K562 (cell line): ENCODE measurements around the gene PTPN12. TPM values are rescaled to one million over a fixed set of nuclear protein-coding genes. Genes with fewer than 3 reads are reported as not detected.

Experiments
- ATAC-seq: fragments of 200-7000 bp; cut with Tn5 transposase; 3 replicates; pipeline ENCODE4 v1.9.1; 2020; ENCODE audit warnings: moderate library complexity
- BruUV-seq: library from RNA; stranded (reverse); fragments of 400-500 nt; replicated peaks from 2 replicates; lab custom pipeline; 2021; lab: Mats Ljungman, UMichigan
- CTCF ChIA-PET: fragments of 300-600 bp; formaldehyde crosslinking; extraction: SDS; loops from one replicate; lab custom pipeline; 2021; ENCODE audit warnings: low intra/inter-chr PET ratio; lab: Yijun Ruan, JAX
- POLR2A ChIA-PET: fragments of 300-600, 350-650 bp; sonication (Branson Sonifier 250); formaldehyde crosslinking; extraction: SDS; loops from one replicate; lab custom pipeline; 2021; ENCODE audit warnings: antibody characterized with exemption, inconsistent platforms; lab: Yijun Ruan, JAX
- DNase-seq, 4 experiments: peaks; one replicate each; pipeline versions ENCODE4 v3.0.0 to v3.0.0-alpha.2; 2011 to 2018; ENCODE audit warnings: low spot score in 3 of 4, mixed read lengths in 3 of 4; ENCODE audit errors: extremely low read depth in 1 of 4
- FAIRE-seq: peaks from 2 replicates; lab custom pipeline; 2011; peaks lifted over from hg19 to GRCh38; lab: Jason Lieb, UNC
- H2AFZ ChIP-seq: 2 replicates; pipeline ENCODE4 v1.6.0; 2011; ENCODE audit warnings: low read depth, low read length, control low read depth, inconsistent platforms
- H3K27ac ChIP-seq: fragments of 200-600 bp; 3 replicates; pipeline ENCODE4 v1.8.0; 2011; ENCODE audit warnings: low read depth, mild to moderate bottlenecking, control low read depth, inconsistent platforms, low read length, moderate library complexity, mixed read lengths; ENCODE audit errors: extremely low read depth
- H3K27me3 ChIP-seq, 2 experiments: fragments of 300-600 bp in 1 of 2; 2 replicates in 1 of 2; 3 replicates in 1 of 2; pipeline versions ENCODE4 v1.6.0 to v1.8.0; 2011; ENCODE audit warnings: inconsistent platforms in 2 of 2, low read length in 2 of 2, mild to moderate bottlenecking in 1 of 2, mixed read lengths in 1 of 2, moderate library complexity in 1 of 2; ENCODE audit not compliant: control insufficient read depth in 2 of 2, insufficient read depth in 2 of 2
- H3K36me3 ChIP-seq: fragments of 300-600 bp; 3 replicates; pipeline ENCODE4 v1.8.0; 2011; ENCODE audit warnings: mild to moderate bottlenecking, low read length, inconsistent platforms; ENCODE audit not compliant: control insufficient read depth, insufficient read depth
- H3K4me1 ChIP-seq, 2 experiments: fragments of 200-600 bp in 1 of 2; replicated peaks in 1 of 2; 2 replicates in 1 of 2; 3 replicates in 1 of 2; pipeline versions ENCODE4 v1.5.1 to v1.8.0; 2011; ENCODE audit warnings: inconsistent platforms in 2 of 2, low read length in 2 of 2, mild to moderate bottlenecking in 1 of 2, mixed read lengths in 1 of 2, moderate library complexity in 1 of 2; ENCODE audit not compliant: control insufficient read depth in 2 of 2, insufficient read depth in 2 of 2
- H3K4me2 ChIP-seq: 2 replicates; pipeline ENCODE4 v1.6.1; 2011; ENCODE audit warnings: low read length, control low read depth, inconsistent platforms, mixed read lengths; ENCODE audit not compliant: insufficient read depth
- H3K4me3 ChIP-seq: fragments of 200-600 bp; sonication (generic), shearing (Covaris generic); 2 replicates; pipeline ENCODE4 v1.5.1; 2016; ENCODE audit warnings: control low read depth, inconsistent platforms
- H3K79me2 ChIP-seq: fragments of 200-600 bp; 3 replicates; pipeline ENCODE4 v1.8.0; 2011; ENCODE audit warnings: low read length, inconsistent platforms; ENCODE audit not compliant: control insufficient read depth, insufficient read depth
- H3K9ac ChIP-seq, 2 experiments: 2 replicates each; pipeline versions ENCODE4 v1.6.0 to v1.6.1; 2011; ENCODE audit warnings: low read depth in 2 of 2, low read length in 2 of 2, control low read depth in 1 of 2, inconsistent platforms in 1 of 2, mild to moderate bottlenecking in 1 of 2, mixed read lengths in 1 of 2; ENCODE audit not compliant: insufficient read depth in 1 of 2
- H3K9me1 ChIP-seq: one replicate; pipeline ENCODE4 v1.6.0; 2011; ENCODE audit warnings: inconsistent platforms, mild to moderate bottlenecking, low read length, moderate library complexity; ENCODE audit not compliant: control insufficient read depth, insufficient read depth
- H3K9me3 ChIP-seq: replicated peaks from 2 replicates; pipeline ENCODE4 v1.5.1; 2011; ENCODE audit warnings: low read depth, low read length, inconsistent platforms; ENCODE audit not compliant: control insufficient read depth, insufficient read depth
- H4K20me1 ChIP-seq: replicated peaks from 2 replicates; pipeline ENCODE4 v1.6.1; 2011; ENCODE audit warnings: low read length, inconsistent platforms, mixed read lengths; ENCODE audit not compliant: control insufficient read depth, insufficient read depth
- CBX8 ChIP-seq: fragments of 200-600 bp; sonication (generic); IDR thresholded peaks from 2 replicates; pipeline ENCODE4 v1.6.1; 2012; ENCODE audit warnings: borderline replicate concordance, mixed run types, low read depth, mild to moderate bottlenecking, moderate library complexity, mixed read lengths, low read length, control low read depth, inconsistent platforms; ENCODE audit not compliant: poor library complexity, severe bottlenecking; ENCODE audit errors: extremely low read depth
- CEBPB ChIP-seq: fragments of 450-650 bp; IDR thresholded peaks from 2 replicates; pipeline ENCODE4 v1.6.1; 2016; ENCODE audit warnings: missing genetic modification characterization, missing compliant biosample characterization
- HDAC1 ChIP-seq, 2 experiments: fragments of 450-650 bp; IDR thresholded peaks; 2 replicates each; pipeline ENCODE4 v1.6.1; 2016 to 2017; ENCODE audit warnings: inconsistent platforms in 1 of 2, mild to moderate bottlenecking in 1 of 2, moderate library complexity in 1 of 2
- HNRNPLL ChIP-seq: fragments of 200-400 bp; formaldehyde crosslinking; IDR thresholded peaks from 2 replicates; pipeline ENCODE4 v1.6.1; 2017; ENCODE audit warnings: low read length, low read depth, mild to moderate bottlenecking; ENCODE audit not compliant: poor library complexity, severe bottlenecking
- IFI16 ChIP-seq: fragments of 250-450 bp; sonication (Bioruptor Pico); IDR thresholded peaks from 2 replicates; pipeline ENCODE4 v2.1.2; 2022; ENCODE audit warnings: mild to moderate bottlenecking, inconsistent platforms
- MYNN ChIP-seq, 2 experiments: sonication (generic); formaldehyde crosslinking in 1 of 2; IDR thresholded peaks; 2 replicates each; pipeline versions ENCODE4 v1.5.0 to v1.6.1; 2016 to 2020; ENCODE audit warnings: antibody characterized with exemption in 1 of 2, missing genetic modification reagents in 1 of 2
- POLR3A ChIP-seq: IDR thresholded peaks from 2 replicates; pipeline ENCODE4 v1.6.1; 2011; ENCODE audit warnings: borderline replicate concordance, mild to moderate bottlenecking, moderate library complexity; ENCODE audit not compliant: insufficient read length, insufficient read depth; ENCODE audit errors: extremely low read depth
- RBBP5 ChIP-seq: fragments of 200-600 bp; sonication (generic); IDR thresholded peaks from 2 replicates; pipeline ENCODE4 v1.6.1; 2012; ENCODE audit warnings: borderline replicate concordance, mild to moderate bottlenecking, low read length, control low read depth, inconsistent platforms; ENCODE audit not compliant: insufficient read depth, poor library complexity, severe bottlenecking
- SIN3B ChIP-seq: fragments of 450-650 bp; IDR thresholded peaks from 2 replicates; pipeline ENCODE4 v1.6.1; 2017; ENCODE audit warnings: low read depth, mild to moderate bottlenecking, moderate library complexity
- SRSF3 ChIP-seq: fragments of 200-400 bp; formaldehyde crosslinking; IDR thresholded peaks from 2 replicates; pipeline ENCODE4 v1.6.1; 2016; ENCODE audit warnings: mild to moderate bottlenecking, low read length, moderate library complexity; ENCODE audit not compliant: insufficient read depth
- TAF9B ChIP-seq: fragments of 450-650 bp; IDR thresholded peaks from 2 replicates; pipeline ENCODE4 v1.6.1; 2018; ENCODE audit warnings: mild to moderate bottlenecking; ENCODE audit not compliant: partially characterized antibody
- ZNF695 ChIP-seq: fragments of 450-650 bp; formaldehyde crosslinking; IDR thresholded peaks from 2 replicates; pipeline ENCODE4 v1.4.0; 2020; ENCODE audit warnings: mild to moderate bottlenecking, moderate library complexity
- WGBS: fragments of 100-300 bp; shearing (Covaris generic); methylation state at CpG from one replicate; pipeline ENCODE4 v1.1.6; 2016; ENCODE audit warnings: low coverage, mixed read lengths; ENCODE audit not compliant: insufficient coverage; ENCODE audit errors: missing lambda C conversion rate; 5-methylcytosine and 5-hydroxymethylcytosine counted together
- in situ Hi-C: fragments of 300-500 bp; cut with MboI; formaldehyde crosslinking; loops from 4 replicates; pipeline ENCODE4 v1.15.0; 2018; ENCODE audit warnings: inconsistent platforms, mixed read lengths
- intact Hi-C: fragments of 100-400 bp; cut with micrococcal nuclease; formaldehyde crosslinking; loops from 2 replicates; pipeline ENCODE4 v1.14.2; 2022
- polyA plus RNA-seq, 8 experiments: library from polyadenylated mRNA; depleted of rRNA in 4 of 8; stranded (reverse) in 5 of 8; unstranded in 3 of 8; fragments of >200 nt; fragmentation: Nextera tagmentation in 2 of 8; fragmentation: Illumina TruSeq in 1 of 8; extraction: Ambion mirVana in 2 of 8; extraction: Trizol in 1 of 8; gene quantifications; 2 replicates each; pipeline versions ENCODE4 v1.2.1 to v1.2.3, GENCODE V29; 2011 to 2014; ENCODE audit warnings: inconsistent platforms in 1 of 8, missing spikeins in 1 of 8
- total RNA-seq, 7 experiments: library from RNA; depleted of rRNA in 6 of 7; stranded (reverse); fragments of >200 nt in 6 of 7; fragmentation: Illumina TruSeq in 2 of 7; extraction: Trizol in 2 of 7; gene quantifications; 2 replicates each; pipeline versions ENCODE4 v1.2.1 to v1.2.3, GENCODE V29; 2011 to 2021; ENCODE audit warnings: low replicate concordance in 1 of 7
- TF ChIP-seq, protein P1 (sequence below): fragments of 250-450 bp; sonication (Bioruptor Pico); IDR thresholded peaks from 2 replicates; pipeline ENCODE4 v1.5.0; 2020; ENCODE audit warnings: mild to moderate bottlenecking

Gene PTPN12
- total and polyA plus RNA-seq, 9 of the 15 experiments (the other 6 are each of a cell fraction or from before 2014, with no cell fraction given) = 15.3 to 79.8 (median 26.6) TPM

DNA sequence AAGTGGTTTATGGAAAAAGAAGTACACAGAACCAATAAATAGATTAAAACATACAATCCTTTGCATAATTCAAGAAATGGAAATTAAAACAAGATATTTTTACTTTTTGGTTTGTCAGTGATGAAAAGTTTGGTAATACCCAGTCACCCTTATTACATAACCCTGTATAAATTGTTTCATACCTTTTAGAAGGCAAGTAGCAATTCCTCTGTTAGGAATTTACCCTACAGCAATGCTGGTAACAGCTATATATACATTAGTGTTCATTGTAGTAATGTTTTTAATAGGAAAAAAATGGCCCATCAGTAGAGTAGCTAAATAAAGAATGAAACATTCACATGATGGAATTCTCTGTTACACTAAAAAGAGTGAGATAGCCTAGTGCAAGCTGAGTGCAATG lies 42.7 kb downstream of the PTPN12 start:
- intact Hi-C loops = no loop called here
- FAIRE-seq = no peak

DNA sequence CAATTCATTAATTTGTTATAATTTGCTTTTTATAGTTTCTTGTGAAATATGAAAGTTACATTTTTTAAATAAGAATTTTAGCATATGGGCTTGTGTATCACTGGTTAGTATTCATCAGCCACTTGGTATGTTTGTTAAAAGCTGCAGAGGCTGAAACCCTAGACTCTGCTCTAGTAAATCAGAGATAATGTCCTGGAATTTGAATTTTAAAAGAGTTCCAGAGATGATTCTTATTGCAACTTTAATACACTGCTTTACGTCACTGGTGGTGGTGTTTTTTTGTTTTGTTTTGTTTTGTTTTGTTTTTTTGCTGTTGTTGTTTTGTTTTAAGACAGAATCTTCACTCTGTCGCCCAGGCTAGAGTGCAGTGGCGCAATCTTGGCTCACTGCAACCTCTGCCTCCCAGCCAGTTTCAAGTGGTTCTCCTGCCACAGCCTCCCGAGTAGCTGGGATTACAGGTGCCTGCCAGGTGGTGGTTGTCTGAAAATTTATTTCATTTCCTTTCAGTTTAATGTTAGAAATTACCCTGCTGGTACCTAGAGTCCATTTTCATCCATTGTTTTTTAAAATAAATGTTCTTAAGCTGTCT lies 43.8 kb downstream of the PTPN12 start:
- WGBS = 79% methylated on average over 4 of the region's 4 CpGs
- Histone ChIP-seq H2AFZ (no peak overlapping the region), H3K9ac (no peak overlapping the region), H3K9me3 (no peaks in the 10 kb centered on the region), H3K4me1 (no peaks in the 10 kb centered on the region), H3K36me3 (peaks cover 23% of the 10 kb centered on the region; the same call in 1 of the 3 replicates), H3K79me2 (peaks cover 3% of the 10 kb centered on the region; the same call in 1 of the 3 replicates), H3K27me3 (no peaks in the 10 kb centered on the region), H3K4me3 (no peak overlapping the region), H3K9me1 (no peaks in the 10 kb centered on the region), H3K4me2 (no peak overlapping the region), H3K27ac (no peak overlapping the region), H4K20me1 (no peaks in the 10 kb centered on the region)
- no peak for FAIRE-seq
- DNase-seq = no peak
- intact Hi-C loops = no loop called here
- ATAC-seq = no peak
- no TSS peak for BruUV-seq
- in situ Hi-C loops = no loop called here
- CTCF ChIA-PET = no interaction called here
- POLR2A ChIA-PET = interaction anchor here (0.6 kb wide), 1 partner anchor 25 kb away, joined by 3 read pairs; no protein-coding TSS in a partner anchor
- TF ChIP-seq SRSF3 (no peak), SIN3B (no peak), CEBPB (peak; percentile 43), HNRNPLL (no peak), POLR3A (no peak), TAF9B (no peak), MYNN (IDR thresholded peaks at IDR 0.05) (no peak), MYNN (CRISPR knock-in tag; IDR thresholded peaks at IDR 0.05) (no peak), IFI16 (CRISPR knock-in tag) (no peak), ZNF695 (CRISPR knock-in tag) (no peak), HDAC1 (IDR thresholded peaks at IDR 0.05) (0 out of 4 replicates have a peak, but pooled peaks of 1 of the 2 experiments have one; percentile 32), CBX8 (no peak)
- TF ChIP-seq, protein P1, sequence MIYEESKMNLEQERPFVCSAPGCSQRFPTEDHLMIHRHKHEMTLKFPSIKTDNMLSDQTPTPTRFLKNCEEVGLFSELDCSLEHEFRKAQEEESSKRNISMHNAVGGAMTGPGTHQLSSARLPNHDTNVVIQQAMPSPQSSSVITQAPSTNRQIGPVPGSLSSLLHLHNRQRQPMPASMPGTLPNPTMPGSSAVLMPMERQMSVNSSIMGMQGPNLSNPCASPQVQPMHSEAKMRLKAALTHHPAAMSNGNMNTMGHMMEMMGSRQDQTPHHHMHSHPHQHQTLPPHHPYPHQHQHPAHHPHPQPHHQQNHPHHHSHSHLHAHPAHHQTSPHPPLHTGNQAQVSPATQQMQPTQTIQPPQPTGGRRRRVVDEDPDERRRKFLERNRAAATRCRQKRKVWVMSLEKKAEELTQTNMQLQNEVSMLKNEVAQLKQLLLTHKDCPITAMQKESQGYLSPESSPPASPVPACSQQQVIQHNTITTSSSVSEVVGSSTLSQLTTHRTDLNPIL (CRISPR knock-in tag) = no peak

More for the DNA sequence above, 42.7 kb downstream of the PTPN12 start:
- H3K36me3 ChIP-seq = peaks cover 26% of the 10 kb centered on the region; the same call in 1 of the 3 replicates
- no peak for TF ChIP-seq RBBP5
- H3K4me3 ChIP-seq = no peak overlapping the region
- DNase-seq (no peak), ATAC-seq (no peak)
- ChIA-PET POLR2A (interaction anchor here (0.7 kb wide), 1 partner anchor 22 kb away, joined by 3 read pairs; no protein-coding TSS in a partner anchor), CTCF (no interaction called here)
- H3K9me3 ChIP-seq = no peaks in the 10 kb centered on the region
- H3K27me3 ChIP-seq = no peaks in the 10 kb centered on the region
- no peak overlapping the region for H2AFZ ChIP-seq
- peaks cover 3% of the 10 kb centered on the region; the same call in 1 of the 3 replicates for H3K79me2 ChIP-seq
- H3K4me1 ChIP-seq = no peaks in the 10 kb centered on the region
- H3K9ac ChIP-seq = no peak overlapping the region
- H4K20me1 ChIP-seq = no peaks in the 10 kb centered on the region
- no TSS peak for BruUV-seq
- no peaks in the 10 kb centered on the region for H3K9me1 ChIP-seq
- no peak overlapping the region for H3K27ac ChIP-seq
- in situ Hi-C loops = no loop called here
- H3K4me2 ChIP-seq = no peak overlapping the region
